Panc1 (cell line): ENCODE data around the gene MRPL42.

Source experiments
- CTCF ChIP-seq: fragments of 450-650 bp; IDR thresholded peaks from 2 replicates; pipeline ENCODE4 v1.5.1; 2017; ENCODE audit warnings: mild to moderate bottlenecking
- POLR2AphosphoS5 ChIP-seq: IDR thresholded peaks from 2 replicates; pipeline ENCODE4 v1.6.1; 2012; ENCODE audit warnings: mild to moderate bottlenecking, low read depth, low read length, moderate library complexity

- TF ChIP-seq CTCF, result no peak
- no peak for TF ChIP-seq POLR2AphosphoS5
These were observed 18.5 kb upstream of the MRPL42 start for GRCh38 chr12:93448796-93449195.
